NCI-H2227 (cell line): Measurements from ENCODE around the gene ATP13A3.
A peak's percentile ranks its signal among the peaks of the same experiment; 100 is the strongest.

Experiments
- DNase-seq: peaks from one replicate; lab custom pipeline; 2025; ENCODE audit not compliant: unreplicated experiment; lab: John Stamatoyannopoulos, UW

Gene ATP13A3

GRCh38 chr3:194476784-194477183 lies 10.0 kb downstream of the ATP13A3 start:
- DNase-seq: no peak

GRCh38 chr3:194475978-194476377 lies 10.8 kb downstream of the ATP13A3 start:
- no peak for DNase-seq

- no peak for DNase-seq
Measured at GRCh38 chr3:194475138-194475932, 11.5 kb downstream of the ATP13A3 start.

- DNase-seq: no peak
Measured at GRCh38 chr3:194474675-194475074, 12.1 kb downstream of the ATP13A3 start.

GRCh38 chr3:194472290-194472920 lies 14.4 kb downstream of the ATP13A3 start:
- peak; percentile 68 for DNase-seq

GRCh38 chr3:194471863-194472262 lies 14.9 kb downstream of the ATP13A3 start:
- DNase-seq: no peak

- no peak for DNase-seq
Measured at GRCh38 chr3:194470615-194471014, 16.2 kb downstream of the ATP13A3 start.

- no peak for DNase-seq
Measured at GRCh38 chr3:194469977-194470376, 16.8 kb downstream of the ATP13A3 start.

- DNase-seq: no peak
Measured at GRCh38 chr3:194468086-194468485, 18.7 kb downstream of the ATP13A3 start.

GRCh38 chr3:194466761-194467356 lies 19.9 kb downstream of the ATP13A3 start:
- DNase-seq: no peak

GRCh38 chr3:194465920-194466570 lies 20.8 kb downstream of the ATP13A3 start:
- DNase-seq: no peak

GRCh38 chr3:194465246-194465645 lies 21.6 kb downstream of the ATP13A3 start:
- no peak for DNase-seq

- DNase-seq: no peak
Measured at GRCh38 chr3:194464692-194465091, 22.1 kb downstream of the ATP13A3 start.

GRCh38 chr3:194462936-194463335 lies 23.9 kb downstream of the ATP13A3 start:
- no peak for DNase-seq

- peak; percentile 42 for DNase-seq
Measured at GRCh38 chr3:194460566-194460965, 26.2 kb downstream of the ATP13A3 start.

GRCh38 chr3:194458131-194458530 lies 28.7 kb downstream of the ATP13A3 start:
- no peak for DNase-seq

- DNase-seq: no peak
Measured at GRCh38 chr3:194455481-194455880, 31.3 kb downstream of the ATP13A3 start.

- peak; percentile 60 for DNase-seq
Measured at GRCh38 chr3:194450341-194450740, 36.5 kb downstream of the ATP13A3 start.

- no peak for DNase-seq
Measured at GRCh38 chr3:194449913-194450312, 36.9 kb downstream of the ATP13A3 start.

GRCh38 chr3:194447657-194448056 lies 39.1 kb downstream of the ATP13A3 start:
- no peak for DNase-seq

GRCh38 chr3:194447161-194447560 lies 39.6 kb downstream of the ATP13A3 start:
- peak; percentile 5 for DNase-seq

GRCh38 chr3:194446754-194447153 lies 40.0 kb downstream of the ATP13A3 start:
- no peak for DNase-seq
